HG02852 (cell line): ENCODE results near the gene SKP1.

Source experiments
- ATAC-seq: cut with Tn5 transposase; IDR thresholded peaks from one replicate; pipeline ENCODE4 v1.9.1; 2021; ENCODE audit warnings: mild to moderate bottlenecking, moderate library complexity; ENCODE audit not compliant: unreplicated experiment

Gene SKP1

DNA sequence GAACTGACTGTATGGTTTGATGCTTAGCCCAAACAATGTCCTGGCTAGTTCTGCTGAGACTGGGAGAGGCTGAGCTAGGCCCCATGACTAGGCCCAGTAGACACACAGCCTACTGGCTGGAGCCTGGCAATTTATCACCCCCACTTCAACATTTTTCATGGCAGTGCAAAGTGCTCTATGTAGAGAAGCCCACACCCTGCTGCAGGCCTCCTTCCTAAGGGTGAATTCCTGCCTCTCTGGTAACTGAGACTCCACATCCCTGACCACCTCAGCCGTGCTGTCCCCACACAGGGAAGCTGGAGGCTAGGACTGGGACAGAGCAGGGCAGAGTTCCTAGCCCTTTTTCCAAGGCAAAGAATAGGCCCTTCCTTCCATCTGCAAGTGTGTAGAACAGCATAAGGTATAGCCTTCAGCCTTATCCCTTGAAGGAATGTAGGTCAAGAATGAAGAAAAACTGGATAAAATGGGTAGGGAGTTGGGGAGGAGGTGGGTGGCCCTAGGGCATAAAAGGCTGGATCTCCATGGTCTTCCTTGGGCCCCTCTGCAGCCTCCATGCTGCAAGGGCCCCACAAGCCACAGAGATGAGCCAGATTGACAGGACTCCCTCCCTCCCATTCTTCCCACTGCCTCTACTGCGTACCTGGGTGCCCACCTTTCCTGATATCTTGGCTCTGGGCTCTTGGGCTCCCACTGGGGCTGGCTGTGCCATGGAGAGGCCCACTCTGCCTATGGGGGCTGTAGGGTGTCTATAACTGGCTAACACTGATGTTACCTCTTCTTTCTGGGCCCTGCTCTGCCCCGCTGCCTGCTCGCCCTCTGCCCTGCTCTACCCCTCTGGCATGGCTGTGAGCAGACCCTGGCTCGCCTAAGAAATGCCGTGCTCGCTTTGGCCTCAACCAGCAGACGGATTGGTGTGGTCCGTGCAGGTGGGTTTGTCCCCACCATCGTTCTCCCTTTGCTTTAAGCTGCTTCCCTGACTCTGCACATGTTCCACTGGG, 32.5 kb downstream of the SKP1 start:
- ATAC-seq: no peak

DNA sequence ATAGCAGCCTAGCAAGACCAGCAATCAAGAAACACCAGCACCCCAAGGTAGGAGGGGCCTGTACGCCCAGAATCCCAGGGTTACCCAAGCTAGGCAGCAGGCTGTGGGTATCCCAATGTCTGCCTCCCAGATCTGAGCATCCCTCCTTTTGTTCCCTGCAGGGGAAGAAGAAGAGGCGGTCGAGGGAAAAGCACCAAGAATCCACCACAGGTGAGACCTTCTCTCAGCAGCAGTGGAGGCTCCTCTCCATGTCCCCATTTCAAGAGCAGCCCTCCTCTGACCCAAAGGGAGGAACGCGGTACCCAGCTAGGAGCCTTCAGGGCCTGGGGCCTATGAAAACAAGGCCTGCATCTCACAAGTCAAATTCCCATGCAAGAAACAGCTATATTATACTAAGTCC, 33.3 kb downstream of the SKP1 start:
- no peak for ATAC-seq

DNA sequence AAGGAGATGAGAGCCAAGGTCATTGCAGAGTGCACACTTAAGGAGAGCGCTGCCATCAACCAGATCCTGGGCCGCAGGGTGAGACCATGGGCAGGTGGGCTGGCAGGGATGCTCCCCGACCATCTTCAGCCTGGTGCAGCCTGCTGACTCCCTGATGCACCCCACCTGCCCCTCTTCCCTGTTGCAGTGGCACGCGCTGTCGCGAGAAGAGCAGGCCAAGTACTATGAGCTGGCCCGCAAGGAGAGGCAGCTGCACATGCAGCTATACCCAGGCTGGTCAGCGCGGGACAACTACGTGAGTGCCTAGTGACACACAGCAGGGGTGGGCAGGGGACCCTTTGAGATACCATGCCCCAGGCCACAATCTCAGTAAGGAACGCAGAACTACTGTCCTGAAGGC, 33.9 kb downstream of the SKP1 start:
- ATAC-seq: no peak

DNA sequence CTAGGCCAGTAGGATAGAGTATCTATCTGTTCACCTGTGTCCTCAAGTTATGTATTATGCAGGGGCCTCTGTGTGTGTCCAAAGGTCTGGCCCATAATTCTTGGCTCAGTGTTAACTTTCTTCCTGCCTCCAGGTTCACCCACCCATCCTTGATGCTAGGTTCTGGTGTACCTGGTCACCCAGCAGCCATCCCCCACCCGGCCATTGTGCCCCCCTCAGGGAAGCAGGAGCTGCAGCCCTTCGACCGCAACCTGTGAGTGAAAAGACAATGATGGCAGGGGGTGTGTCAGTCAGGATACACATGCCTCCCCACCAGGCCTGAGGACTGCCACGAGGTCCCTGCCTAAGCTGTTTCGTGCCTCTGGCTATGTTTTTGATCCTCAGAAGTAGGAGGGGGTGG, 34.7 kb downstream of the SKP1 start:
- ATAC-seq: no peak

DNA sequence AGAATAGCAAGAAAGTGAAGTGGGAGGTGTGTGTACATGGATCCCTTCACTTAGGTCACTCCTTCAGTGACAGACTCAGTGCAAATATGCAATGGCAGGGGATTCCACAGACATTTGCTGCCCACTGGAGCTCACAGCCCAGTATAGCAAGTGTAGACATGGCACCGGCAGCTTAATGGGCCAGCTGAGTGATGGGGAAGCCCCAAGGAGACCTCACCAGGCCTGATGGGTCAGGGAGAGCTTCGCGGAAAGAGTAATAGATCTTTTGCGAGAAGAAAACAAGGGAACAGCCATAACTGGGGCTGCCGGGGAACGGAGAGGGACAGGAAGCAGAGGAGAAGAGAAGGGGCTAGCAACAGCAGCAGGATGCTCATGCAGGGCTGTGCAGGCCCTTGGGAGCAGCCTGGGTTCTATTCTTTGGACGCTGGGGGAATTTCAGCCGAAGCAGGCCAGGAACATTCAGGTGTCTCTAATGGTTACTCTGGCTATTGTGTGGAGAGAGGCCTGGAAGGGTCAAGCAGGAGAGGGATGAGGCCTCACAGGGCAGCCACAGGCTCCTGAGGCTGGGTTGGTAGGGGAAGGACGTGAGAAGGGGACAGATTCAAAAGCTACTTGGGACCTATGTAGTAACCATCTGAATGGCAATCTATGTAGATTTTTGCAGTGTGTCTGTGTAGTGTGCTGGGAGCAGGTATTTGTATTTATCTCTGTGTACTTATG, 35.3 kb downstream of the SKP1 start:
- ATAC-seq: no peak

DNA sequence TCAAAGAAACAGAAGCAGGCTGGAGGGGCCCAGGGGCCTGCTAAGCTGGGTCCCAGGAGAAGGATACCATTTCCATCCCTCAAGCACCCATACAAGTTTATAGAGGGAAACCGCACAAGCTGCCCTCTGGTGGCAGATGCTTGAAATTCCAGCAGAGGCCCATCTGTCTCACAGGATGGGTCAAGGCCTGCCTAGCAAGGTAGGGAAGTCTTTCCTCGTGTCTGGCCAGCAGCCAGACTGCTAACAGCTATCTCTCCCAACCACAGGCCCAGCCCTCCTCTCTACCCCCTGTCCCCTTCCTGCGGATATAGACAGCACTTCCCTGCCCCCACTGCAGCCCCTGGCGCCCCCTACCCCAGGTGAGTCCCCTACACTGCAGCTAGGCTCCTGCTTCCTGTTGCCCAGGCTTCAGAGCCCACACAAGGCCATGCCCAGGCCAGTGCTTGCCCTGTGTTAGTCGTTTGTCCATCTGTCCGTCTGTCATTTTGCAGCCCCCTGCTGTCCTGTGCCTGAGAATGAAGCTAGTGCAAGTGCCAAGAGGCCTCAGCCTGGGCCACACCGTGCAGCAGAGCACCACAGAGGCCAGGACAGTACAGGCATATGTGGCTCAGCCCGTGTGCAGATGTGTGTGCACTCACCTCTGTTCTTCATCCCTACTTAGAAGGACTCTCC, 36.1 kb downstream of the SKP1 start:
- ATAC-seq: peak; percentile 47

DNA sequence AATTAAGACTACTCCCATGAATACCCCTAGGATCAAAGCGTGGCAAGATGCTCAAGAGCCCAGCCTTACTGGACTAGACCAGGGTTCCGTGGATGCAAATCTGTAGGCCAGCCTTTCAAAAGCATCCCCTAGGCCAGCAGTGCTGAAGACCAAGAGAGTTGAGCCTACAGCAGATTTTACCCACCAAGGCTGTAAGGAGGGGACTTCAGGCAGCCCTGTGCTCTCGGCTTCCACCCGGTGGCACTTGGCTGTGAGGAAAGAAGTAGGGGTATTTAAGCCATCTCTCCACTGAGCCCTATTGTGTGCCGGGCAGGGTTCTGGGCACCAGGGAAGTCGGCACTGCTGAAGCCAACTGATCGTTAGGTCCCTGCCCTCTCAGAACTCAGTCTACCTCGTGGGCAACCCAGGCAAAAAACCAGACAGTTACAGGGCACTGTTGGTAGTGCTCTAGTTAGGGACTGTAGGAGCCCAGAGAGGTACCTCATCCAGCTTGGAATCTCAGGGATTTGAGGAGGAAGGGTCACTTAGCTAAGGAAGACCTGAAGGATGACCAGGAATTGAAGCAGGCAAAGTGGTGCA, 36.8 kb downstream of the SKP1 start:
- no peak for ATAC-seq

DNA sequence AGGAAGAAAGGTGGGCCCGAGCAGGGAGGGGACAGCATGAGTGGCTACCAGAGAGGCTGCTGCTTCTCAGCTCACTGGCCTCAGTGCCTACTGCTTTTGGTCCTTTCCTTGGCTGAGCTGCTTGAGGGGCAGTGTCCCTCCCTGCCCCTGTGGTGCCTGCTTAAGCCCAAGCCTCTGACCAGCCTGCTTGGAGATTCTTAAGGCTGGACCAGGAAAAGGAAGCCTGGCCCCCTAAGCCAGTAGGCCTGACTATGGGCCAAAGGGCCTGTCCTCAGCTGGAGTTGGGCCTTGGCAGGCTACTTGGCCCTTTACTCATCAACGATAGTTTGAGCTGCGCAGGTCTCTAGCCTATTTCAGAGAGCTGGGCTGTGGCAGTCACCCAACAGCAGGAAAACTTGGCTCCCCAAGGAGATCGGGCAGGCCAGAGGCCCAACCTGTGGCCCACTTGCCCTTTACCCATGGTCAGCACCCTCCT, 37.3 kb downstream of the SKP1 start:
- no peak for ATAC-seq

DNA sequence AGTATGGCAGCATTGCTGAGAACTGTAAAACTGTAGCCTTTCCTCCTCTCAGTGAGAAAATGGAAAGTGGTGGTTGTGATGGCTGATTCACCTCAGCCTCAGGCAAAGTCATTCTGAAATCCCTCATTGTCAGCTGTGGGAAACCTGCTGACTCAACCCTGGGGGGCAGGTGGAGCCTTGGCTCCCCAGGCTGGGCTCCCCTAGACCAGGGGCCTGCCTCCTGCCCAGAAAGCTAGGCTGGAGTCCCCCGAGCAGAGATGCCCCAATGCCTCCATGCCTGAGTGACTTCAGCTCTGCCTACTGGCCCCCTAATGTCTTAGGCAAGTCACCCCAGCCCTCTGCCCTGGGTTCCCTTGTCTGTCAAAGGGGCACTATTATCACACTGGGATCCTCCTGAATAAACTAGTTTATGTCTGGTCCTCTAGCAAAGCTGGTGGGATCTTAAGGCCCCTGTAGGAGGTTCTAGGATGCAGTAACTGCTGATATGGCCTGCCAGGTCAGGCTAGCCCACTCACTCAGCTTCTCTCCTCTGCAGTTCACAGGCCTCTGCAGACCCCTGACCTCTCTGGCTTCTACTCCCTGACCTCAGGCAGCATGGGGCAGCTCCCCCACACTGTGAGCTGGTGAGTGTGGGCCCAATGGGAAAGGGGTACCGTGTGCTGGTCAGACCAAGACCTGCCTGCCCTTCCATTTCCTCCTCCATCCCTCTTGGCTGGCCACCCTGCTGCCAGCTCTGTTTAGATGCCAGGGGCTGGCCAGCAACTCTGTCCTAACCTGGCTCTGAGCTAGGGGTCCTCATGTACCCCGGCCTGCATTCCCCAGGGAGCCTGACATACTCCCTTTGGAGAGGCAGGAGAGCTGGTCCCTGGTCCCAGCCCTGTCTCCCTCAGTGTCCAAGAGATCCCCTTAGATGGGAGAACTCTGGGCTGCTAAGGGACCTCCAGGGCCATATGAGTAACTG, 38.1 kb downstream of the SKP1 start:
- peak; percentile 76 for ATAC-seq

DNA sequence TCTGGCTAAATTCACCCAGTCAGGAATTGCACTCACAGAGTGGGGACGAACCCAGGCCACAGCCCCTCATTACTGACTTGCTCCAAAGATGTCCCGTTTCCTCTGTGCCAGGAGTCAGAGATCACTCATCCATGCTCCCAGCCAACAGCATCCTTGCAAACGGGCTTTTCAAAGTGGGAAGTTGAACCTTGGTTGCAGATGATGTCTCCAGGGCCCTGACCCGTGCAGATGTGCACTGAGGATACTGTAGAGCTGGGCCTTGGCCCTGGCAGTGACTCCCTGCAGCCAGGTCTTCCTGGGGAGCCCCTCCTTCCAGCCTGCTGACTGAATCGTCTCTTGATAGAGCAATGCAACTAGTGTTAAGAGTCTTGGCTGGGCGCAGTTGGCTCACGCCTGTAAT, 40.0 kb downstream of the SKP1 start:
- ATAC-seq: no peak

DNA sequence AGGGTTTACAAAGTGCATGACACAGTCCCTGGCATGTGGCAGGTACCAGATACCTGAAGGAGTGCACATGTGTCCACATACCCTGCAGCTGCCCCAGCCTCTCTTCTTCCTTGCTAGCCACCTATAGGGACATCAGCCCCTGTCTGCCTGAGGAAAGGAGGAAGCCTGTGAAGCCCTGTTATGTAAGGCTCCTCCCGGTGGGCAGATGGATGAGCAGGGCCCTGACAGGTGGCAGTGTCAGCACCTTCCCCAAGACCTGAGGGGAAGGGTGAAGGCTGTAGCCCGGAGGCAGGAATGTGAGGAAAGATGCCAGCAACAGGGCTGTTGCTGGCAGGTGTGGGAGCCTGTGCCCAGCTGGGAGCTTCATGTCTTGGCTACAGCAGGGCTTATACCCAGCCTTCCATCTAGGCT, 40.5 kb downstream of the SKP1 start:
- no peak for ATAC-seq

DNA sequence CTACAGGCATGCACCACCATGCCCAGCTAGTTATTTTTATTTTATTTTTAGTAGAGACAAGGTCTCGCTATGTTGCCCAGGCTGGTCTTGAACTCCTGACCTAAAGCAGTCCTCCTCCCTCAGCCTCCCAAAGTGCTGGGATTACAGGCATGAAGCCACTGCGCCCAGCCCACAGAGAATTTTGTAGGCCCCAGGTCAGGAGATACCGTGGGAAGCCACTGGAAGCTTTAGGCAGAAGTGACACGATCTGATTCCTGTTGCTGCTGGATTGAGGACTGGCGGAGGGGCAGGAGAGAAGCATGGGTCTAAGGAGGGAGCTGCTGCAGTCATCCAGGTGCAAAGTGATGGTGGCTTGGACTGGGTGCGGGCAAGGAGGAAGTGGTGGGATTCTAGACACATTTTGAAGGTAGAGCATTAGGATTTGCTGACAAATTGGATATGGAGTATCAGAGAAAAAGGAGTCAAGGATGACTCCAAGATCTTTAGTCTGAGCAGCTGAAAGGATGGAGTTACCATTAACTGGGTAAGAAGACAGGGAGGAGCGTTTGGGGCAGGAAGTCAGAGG, 41.6 kb downstream of the SKP1 start:
- ATAC-seq: no peak

DNA sequence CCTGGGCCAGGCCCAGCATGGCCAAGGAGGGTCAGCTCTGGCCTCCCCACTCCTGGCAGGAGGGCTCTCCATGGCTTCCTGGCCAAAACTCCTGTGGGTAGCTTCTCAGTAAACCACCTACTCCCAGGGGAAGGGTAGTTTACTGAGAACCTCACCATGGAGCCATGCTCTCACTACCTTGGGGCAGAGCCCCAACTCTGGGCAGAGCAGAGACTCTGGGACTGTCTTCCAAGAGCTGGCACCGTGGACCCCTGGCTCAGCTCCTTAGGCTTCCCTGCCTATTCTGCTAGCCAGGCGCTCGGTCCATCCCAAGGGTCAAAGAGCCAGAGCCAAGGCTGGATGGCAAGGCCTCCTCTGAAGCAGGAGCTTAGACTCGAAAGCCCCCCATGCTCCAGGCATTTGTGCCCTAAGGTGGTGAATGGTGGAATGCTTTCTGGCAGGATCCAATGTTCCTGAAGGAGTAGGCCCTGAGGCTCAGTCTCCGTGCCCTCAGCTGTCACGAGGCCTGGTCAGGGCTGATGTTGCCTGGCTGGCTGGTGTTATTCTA, 42.7 kb downstream of the SKP1 start:
- ATAC-seq: no peak

DNA sequence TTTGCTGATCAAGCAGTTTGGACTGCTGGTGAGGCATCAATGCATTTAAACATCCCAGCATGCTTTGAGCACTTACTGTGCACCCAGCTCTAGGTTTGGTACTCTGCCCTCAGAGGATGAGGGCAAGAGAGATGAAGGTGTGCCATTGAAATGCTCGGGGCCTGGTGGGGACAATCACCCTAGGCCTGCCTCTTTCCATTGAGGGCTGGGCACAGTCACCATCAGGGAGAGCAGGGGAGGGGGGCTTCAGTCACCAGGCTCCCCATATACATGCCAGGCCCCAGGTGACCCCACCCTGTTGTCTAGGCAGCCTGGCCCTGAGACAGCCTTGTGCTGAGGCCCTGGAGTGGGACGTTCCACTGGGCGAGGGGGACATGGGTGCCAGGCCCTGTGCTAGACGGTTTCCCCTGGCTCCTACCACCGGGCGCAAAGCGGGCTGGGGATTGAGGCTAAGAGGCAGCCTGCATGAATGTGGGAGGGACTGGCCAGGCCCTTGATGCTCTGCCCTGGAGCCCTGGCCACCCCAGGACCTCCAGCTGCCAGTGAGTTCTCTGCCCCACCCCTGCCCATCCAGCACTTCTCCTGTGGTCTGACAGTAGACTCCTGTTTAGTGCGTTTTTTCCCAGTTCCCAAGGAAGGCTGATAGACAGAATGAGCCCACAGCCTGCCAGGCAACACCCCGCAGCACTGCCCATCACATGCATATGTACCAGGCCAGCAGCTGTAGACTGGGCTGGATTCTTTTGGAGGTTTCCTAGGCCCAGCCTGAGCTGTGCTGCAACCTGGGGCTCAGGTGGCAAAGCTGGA, 43.4 kb downstream of the SKP1 start:
- ATAC-seq: no peak

DNA sequence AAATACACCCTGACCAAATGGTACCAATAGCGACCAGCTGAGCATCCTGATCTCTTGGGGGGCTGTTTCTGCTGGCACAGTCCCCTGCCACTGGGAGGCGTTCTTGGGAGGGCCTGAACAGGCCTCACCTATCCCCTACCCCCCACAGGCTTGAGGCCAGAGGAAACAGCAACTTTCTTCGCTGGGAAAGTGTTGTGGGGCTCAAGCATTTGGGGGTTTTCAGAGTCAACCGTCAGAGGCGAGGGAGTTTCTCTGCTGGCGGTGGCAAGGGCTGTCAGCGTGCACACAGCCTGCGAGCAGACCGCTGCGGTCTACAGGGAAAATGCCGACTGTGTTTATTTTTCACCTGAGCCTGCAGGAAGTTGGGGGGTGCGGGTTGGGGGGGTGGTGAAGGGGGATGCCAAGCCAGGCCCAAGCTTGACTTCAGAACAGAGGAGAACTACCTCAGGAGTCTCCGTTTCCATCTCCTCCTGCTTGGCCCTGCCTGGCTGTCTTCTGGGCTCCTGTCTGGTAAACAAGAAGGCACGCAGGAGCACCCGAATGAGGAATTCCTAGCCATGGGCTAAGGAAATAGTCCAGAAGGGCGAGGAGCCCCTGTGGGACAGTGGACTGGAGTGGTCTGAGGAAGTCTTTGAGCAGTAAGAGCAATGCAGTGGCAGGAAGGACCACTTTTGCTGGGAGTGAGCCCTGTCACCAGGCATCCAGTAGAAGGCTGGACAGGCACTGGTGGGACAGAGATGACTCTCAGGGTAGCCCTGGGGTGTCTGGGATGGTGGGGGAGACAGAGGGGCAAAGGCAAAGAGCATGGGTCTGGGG, 44.2 kb downstream of the SKP1 start:
- peak; percentile 80 for ATAC-seq

DNA sequence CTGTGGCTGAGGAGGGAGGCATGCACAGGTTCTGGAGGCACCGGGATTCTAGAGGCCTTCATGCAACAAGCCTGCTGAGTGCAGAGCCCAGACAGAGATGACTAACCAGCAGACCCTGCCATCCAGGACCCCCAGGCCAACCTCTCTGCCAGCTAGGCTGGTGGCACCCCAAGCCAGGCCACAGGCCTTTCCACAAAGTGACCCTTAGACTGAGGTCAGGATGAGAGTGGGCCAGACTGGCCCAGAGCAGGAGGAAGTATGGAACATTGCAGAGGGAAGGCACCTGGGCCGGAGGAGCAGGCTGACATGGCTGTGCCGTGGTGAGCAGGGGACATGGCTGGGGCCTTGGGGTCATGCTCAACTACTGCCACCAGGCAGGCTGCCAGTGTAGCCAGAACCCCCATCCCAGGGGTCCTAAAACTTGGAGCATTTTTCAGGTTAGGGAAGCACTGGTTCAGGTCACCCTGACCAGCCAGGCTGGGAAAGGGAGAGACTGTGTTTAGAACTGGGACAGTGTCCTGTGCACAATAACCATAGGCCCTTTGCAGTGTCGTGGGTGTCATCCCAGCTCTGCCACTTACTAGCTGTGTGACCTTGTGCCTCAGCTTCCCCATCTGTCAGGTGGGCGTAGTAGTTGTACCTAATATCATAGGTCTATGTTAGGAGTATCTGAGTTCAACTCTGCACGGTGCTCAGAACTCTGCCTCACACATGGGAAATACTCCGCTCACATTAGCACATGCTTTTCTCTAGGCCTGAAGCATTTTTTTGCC, 45.0 kb downstream of the SKP1 start:
- ATAC-seq: no peak

DNA sequence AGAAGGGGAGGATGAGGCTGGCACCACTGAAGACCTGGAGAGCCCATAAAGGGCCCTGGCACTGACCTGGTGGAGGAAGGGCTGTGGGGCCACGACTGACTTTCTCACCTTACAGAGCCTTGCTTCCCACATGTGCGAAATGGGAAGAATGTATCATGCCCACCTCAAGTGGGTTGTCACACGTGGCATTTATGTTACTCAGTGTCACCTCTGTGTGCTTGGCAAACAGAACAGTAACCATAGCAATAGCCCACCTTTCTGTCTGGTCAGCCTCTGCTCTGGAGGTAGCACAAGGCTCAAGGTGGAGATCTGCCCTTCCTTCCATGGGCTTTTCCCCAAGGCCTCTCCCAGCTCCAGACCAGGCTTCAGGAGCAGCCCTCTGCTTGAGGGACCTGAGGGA, 45.6 kb downstream of the SKP1 start:
- no peak for ATAC-seq
